Measurements from ENCODE around the gene NTN1. TPM values are rescaled to one million over a fixed set of nuclear protein-coding genes. Genes with fewer than 3 reads are reported as not detected.

The NTN1 gene
- total RNA-seq, 1 experiment from 2014 or later = 0.94 TPM

DNA sequence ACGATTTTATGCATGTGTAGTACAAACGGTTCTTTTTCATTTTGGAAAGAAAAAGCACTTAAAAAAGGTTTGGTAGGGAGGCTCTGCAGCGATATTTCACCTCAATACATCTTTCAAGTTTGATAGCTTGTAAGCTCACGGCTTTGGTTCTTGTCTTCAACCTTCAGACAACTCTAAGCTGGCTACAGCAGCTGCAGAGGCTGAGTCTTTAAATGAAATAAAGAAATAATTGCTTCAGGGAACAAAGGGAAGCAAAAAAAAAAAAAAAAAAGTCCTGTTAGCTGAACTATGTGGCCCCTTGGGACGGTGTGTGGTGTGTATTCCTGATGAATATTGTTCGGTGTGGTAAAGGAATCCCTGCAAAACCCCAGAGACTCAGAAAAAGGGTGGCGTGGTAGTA is 265.1 kb downstream of the NTN1 start:
- H3K9me3 Mint-ChIP-seq (ENCODE audit: low read depth, unreplicated experiment) = no peaks in the 10 kb centered on the region
- no peaks in the 10 kb centered on the region for H3K36me3 Mint-ChIP-seq (ENCODE audit: insufficient read depth, unreplicated experiment)
- no peak overlapping the region for H3K27ac Mint-ChIP-seq (ENCODE audit: unreplicated experiment)
- no peaks in the 10 kb centered on the region for H3K4me1 Mint-ChIP-seq (ENCODE audit: low read depth, unreplicated experiment)
- H3K4me3 Mint-ChIP-seq (ENCODE audit: low read depth, unreplicated experiment) = no peak overlapping the region
- CTCF ChIA-PET = no interaction called here
- no peak for DNase-seq
- intact Hi-C loops (cut with micrococcal nuclease; ENCODE audit: unreplicated experiment) = no loop called here
- BruUV-seq (replicated peaks) = no TSS peak
- TF ChIP-seq, protein P1, sequence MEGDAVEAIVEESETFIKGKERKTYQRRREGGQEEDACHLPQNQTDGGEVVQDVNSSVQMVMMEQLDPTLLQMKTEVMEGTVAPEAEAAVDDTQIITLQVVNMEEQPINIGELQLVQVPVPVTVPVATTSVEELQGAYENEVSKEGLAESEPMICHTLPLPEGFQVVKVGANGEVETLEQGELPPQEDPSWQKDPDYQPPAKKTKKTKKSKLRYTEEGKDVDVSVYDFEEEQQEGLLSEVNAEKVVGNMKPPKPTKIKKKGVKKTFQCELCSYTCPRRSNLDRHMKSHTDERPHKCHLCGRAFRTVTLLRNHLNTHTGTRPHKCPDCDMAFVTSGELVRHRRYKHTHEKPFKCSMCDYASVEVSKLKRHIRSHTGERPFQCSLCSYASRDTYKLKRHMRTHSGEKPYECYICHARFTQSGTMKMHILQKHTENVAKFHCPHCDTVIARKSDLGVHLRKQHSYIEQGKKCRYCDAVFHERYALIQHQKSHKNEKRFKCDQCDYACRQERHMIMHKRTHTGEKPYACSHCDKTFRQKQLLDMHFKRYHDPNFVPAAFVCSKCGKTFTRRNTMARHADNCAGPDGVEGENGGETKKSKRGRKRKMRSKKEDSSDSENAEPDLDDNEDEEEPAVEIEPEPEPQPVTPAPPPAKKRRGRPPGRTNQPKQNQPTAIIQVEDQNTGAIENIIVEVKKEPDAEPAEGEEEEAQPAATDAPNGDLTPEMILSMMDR (IDR thresholded peaks at IDR 0.05; ENCODE audit: unreplicated experiment) = no peak
- H3K27me3 Mint-ChIP-seq (ENCODE audit: unreplicated experiment) = no peaks in the 10 kb centered on the region

DNA sequence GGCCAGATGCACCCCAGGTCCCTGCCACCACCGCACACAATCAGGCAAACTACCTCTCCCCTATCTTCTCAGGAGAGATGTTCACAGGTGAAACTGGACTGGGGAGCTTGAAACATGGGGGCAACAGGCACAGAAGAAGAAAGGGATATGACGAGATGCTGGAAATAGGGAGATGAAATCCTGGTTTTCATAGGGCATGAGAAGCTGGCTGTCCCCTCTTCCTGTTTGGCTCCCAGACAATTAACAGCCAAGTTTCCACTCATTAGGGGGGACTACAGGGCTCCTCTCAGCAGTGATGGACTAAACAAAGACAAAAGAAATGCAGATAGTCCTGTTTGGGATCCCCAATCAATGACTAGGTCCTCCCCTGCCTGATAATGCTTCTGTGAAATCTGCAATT is 266.0 kb downstream of the NTN1 start:
- H3K9me3 Mint-ChIP-seq (ENCODE audit: low read depth, unreplicated experiment) = no peaks in the 10 kb centered on the region
- H3K36me3 Mint-ChIP-seq (ENCODE audit: insufficient read depth, unreplicated experiment) = no peaks in the 10 kb centered on the region
- no peaks in the 10 kb centered on the region for H3K27me3 Mint-ChIP-seq (ENCODE audit: unreplicated experiment)
- CTCF ChIA-PET = interaction anchor here (0.7 kb wide), 1 partner anchor 29 kb away, joined by 3 read pairs; no protein-coding TSS in a partner anchor
- H3K4me3 Mint-ChIP-seq (ENCODE audit: low read depth, unreplicated experiment) = no peak overlapping the region
- no peaks in the 10 kb centered on the region for H3K4me1 Mint-ChIP-seq (ENCODE audit: low read depth, unreplicated experiment)
- no TSS peak for BruUV-seq (replicated peaks)
- TF ChIP-seq, protein P1 (IDR thresholded peaks at IDR 0.05; ENCODE audit: unreplicated experiment) = no peak
- intact Hi-C loops (cut with micrococcal nuclease; ENCODE audit: unreplicated experiment) = no loop called here
- no peak for DNase-seq
- H3K27ac Mint-ChIP-seq (ENCODE audit: unreplicated experiment) = no peak overlapping the region

DNA sequence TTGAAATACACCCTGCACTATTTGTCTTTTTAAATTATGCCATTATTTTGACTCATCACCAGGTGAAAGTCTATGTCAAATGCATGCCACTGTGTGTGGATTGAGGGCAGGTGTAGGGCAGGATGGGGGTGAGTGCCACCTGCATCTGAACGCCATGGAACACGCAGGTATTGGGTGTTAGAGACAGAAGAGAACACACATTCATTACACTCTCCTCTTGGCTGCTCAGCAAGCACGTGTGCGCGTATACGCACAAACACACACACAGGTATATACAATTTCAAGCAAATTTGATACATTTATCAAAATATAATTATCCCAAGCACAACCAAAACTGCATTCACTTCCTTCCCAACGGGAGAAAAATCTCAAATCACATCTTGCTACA is 268.9 kb downstream of the NTN1 start:
- H3K27ac Mint-ChIP-seq (ENCODE audit: unreplicated experiment) = no peak overlapping the region
- TF ChIP-seq, protein P1 (IDR thresholded peaks at IDR 0.05; ENCODE audit: unreplicated experiment) = no peak
- no TSS peak for BruUV-seq (replicated peaks)
- H3K4me1 Mint-ChIP-seq (ENCODE audit: low read depth, unreplicated experiment) = no peaks in the 10 kb centered on the region
- H3K36me3 Mint-ChIP-seq (ENCODE audit: insufficient read depth, unreplicated experiment) = no peaks in the 10 kb centered on the region
- H3K4me3 Mint-ChIP-seq (ENCODE audit: low read depth, unreplicated experiment) = no peak overlapping the region
- H3K27me3 Mint-ChIP-seq (ENCODE audit: unreplicated experiment) = no peaks in the 10 kb centered on the region
- no peak for DNase-seq
- intact Hi-C loops (cut with micrococcal nuclease; ENCODE audit: unreplicated experiment) = loop anchor here (10.0 kb wide), 1 partner anchor 295 kb away; no protein-coding TSS in a partner anchor
- CTCF ChIA-PET = no interaction called here
- H3K9me3 Mint-ChIP-seq (ENCODE audit: low read depth, unreplicated experiment) = no peaks in the 10 kb centered on the region

DNA sequence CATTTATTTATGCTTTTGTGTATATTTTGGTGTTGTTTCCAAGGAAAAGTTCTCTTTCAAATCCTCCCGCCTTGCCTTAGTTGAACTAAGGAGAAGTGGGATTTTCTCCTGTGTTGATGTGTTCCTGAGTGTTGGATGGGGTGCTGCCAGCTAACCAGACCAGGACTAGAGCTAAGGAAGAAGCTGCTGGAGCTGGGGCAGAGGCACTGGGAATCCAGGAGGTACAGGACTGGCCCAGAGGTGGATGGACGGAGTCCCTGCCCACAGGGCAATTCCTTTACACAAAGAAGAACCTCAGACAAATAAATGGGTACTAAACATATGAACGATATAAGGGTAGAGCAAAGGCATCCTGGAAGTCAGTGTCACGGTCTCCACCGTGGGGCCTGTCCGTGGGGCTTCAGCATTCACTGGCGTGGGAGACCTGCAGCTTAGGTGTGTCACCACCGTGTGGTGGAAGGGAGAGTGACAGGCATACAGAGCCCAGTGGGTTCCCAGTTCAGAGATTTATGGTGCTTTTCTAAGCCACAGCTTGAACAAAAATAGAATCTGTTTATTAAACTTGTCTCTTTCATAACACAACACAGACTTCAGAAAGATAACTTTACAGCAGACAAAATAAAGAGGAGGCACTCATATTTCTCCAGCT is 270.7 kb downstream of the NTN1 start:
- intact Hi-C loops (cut with micrococcal nuclease; ENCODE audit: unreplicated experiment) = loop anchor here (10.0 kb wide), 1 partner anchor 297 kb away; no protein-coding TSS in a partner anchor
- Mint-ChIP-seq H3K27me3 (ENCODE audit: unreplicated experiment) (no peaks in the 10 kb centered on the region), H3K4me1 (ENCODE audit: low read depth, unreplicated experiment) (no peaks in the 10 kb centered on the region), H3K9me3 (ENCODE audit: low read depth, unreplicated experiment) (no peaks in the 10 kb centered on the region), H3K27ac (ENCODE audit: unreplicated experiment) (no peak overlapping the region), H3K4me3 (ENCODE audit: low read depth, unreplicated experiment) (no peak overlapping the region), H3K36me3 (ENCODE audit: insufficient read depth, unreplicated experiment) (no peaks in the 10 kb centered on the region)
- TF ChIP-seq, protein P1 (IDR thresholded peaks at IDR 0.05; ENCODE audit: unreplicated experiment) = peak; percentile 29
- CTCF ChIA-PET = interaction anchor here (0.6 kb wide), 1 partner anchor 97 kb away, joined by 4 read pairs; no protein-coding TSS in a partner anchor
- BruUV-seq (replicated peaks) = no TSS peak
- DNase-seq = peak; percentile 27

All from Calu3 (cell line).